GM23248 (cell line): ENCODE measurements around the gene CBX8.

Source experiments
- EZH2 ChIP-seq: fragments of 200-600 bp; sonication (generic); IDR thresholded peaks from 2 replicates; pipeline ENCODE4 v1.6.1; 2018; ENCODE audit warnings: antibody characterized with exemption, mild to moderate bottlenecking; ENCODE audit not compliant: insufficient read depth, poor library complexity, severe bottlenecking
- EZH2phosphoT487 ChIP-seq: fragments of 200-600 bp; sonication (generic); IDR thresholded peaks from 2 replicates; pipeline ENCODE4 v1.6.1; 2018; ENCODE audit warnings: antibody characterized with exemption, moderate library complexity, mild to moderate bottlenecking, low read depth; ENCODE audit not compliant: insufficient read depth

- TF ChIP-seq EZH2 (no peak), EZH2phosphoT487 (no peak)
Observed at GRCh38 chr17:79750650-79751545, 46.0 kb downstream of the CBX8 start.
